Hematopoietic multipotent progenitor cell treated with erythropoietin and hydrocortisone succinate and interleukin-3 and kit ligand, for 6 days (in vitro differentiated cells): Measurements from ENCODE around the gene WDR27.

Experiments used
- DNase-seq: peaks from one replicate; pipeline ENCODE4 v3.0.0-alpha.2; 2015

WDR27 gene

GRCh38 chr6:169589699-169590257 is 112.1 kb downstream of the WDR27 start:
- no peak for DNase-seq

GRCh38 chr6:169589293-169589692 is 112.5 kb downstream of the WDR27 start:
- no peak for DNase-seq

GRCh38 chr6:169587975-169588374 is 113.9 kb downstream of the WDR27 start:
- DNase-seq, result no peak

- no peak for DNase-seq
Measured at GRCh38 chr6:169583886-169584541, 117.8 kb downstream of the WDR27 start.

GRCh38 chr6:169579407-169580111 is 122.3 kb downstream of the WDR27 start:
- no peak for DNase-seq

GRCh38 chr6:169577974-169578373 is 123.9 kb downstream of the WDR27 start:
- DNase-seq, result no peak

- no peak for DNase-seq
Measured at GRCh38 chr6:169577236-169577635, 124.6 kb downstream of the WDR27 start.

- DNase-seq, result no peak
Measured at GRCh38 chr6:169575821-169576220, 126.0 kb downstream of the WDR27 start.

GRCh38 chr6:169575365-169575764 is 126.5 kb downstream of the WDR27 start:
- no peak for DNase-seq

- DNase-seq, result no peak
Measured at GRCh38 chr6:169574420-169574819, 127.4 kb downstream of the WDR27 start.

GRCh38 chr6:169573883-169574282 is 127.9 kb downstream of the WDR27 start:
- DNase-seq, result no peak

- no peak for DNase-seq
Measured at GRCh38 chr6:169571123-169571962, 130.5 kb downstream of the WDR27 start.

GRCh38 chr6:169568314-169569087 is 133.3 kb downstream of the WDR27 start:
- DNase-seq, result no peak

- no peak for DNase-seq
Measured at GRCh38 chr6:169567819-169568218, 134.0 kb downstream of the WDR27 start.

- DNase-seq, result no peak
Measured at GRCh38 chr6:169566961-169567750, 134.7 kb downstream of the WDR27 start.

- DNase-seq, result no peak
Measured at GRCh38 chr6:169566319-169566718, 135.5 kb downstream of the WDR27 start.

GRCh38 chr6:169564453-169565240 is 137.2 kb downstream of the WDR27 start:
- no peak for DNase-seq

- no peak for DNase-seq
Measured at GRCh38 chr6:169561665-169562064, 140.2 kb downstream of the WDR27 start.

GRCh38 chr6:169559592-169559991 is 142.2 kb downstream of the WDR27 start:
- no peak for DNase-seq

GRCh38 chr6:169558774-169559441 is 142.9 kb downstream of the WDR27 start:
- no peak for DNase-seq
